ENCODE data around the gene MRPL22. TPM values are rescaled to one million over a fixed set of nuclear protein-coding genes. Genes with fewer than 3 reads are reported as not detected.

MRPL22 gene
- total RNA-seq, 1 experiment from 2014 or later: 68.3 TPM

GRCh38 chr5:154945695-154946301, 4.9 kb downstream of the MRPL22 start:
- RAD21 ChIA-PET (ENCODE audit: low non-redundant PET in 1 of 2, low total read pairs in 2 of 2, uncharacterized antibody in 2 of 2, unreplicated experiment in 2 of 2): no interaction called here
- no TSS peak for BruUV-seq (replicated peaks)
- Histone ChIP-seq H3K36me3 (ENCODE audit: control insufficient read depth in 1 of 2, insufficient read depth in 2 of 2, low read length in 2 of 2) (no peaks in the 10 kb centered on the region; a peak in 1 of 4 replicates), H4K20me1 (ENCODE audit: insufficient read depth) (no peaks in the 10 kb centered on the region), H3K79me2 (ENCODE audit: insufficient read depth, low read length) (peaks cover 94% of the 10 kb centered on the region), H3K4me2 (ENCODE audit: low read length) (no peak overlapping the region), H3K4me3 (replicated peaks in 1 of 2; ENCODE audit: low read depth in 1 of 2, low read length in 2 of 2) (no peak overlapping the region), H3K27me3 (ENCODE audit: insufficient read depth, low read length) (no peaks in the 10 kb centered on the region), H3K4me1 (ENCODE audit: control insufficient read depth in 1 of 2, insufficient read depth in 2 of 2, low read length in 2 of 2) (peaks cover under 1 to 4% of the 10 kb centered on the region in 2 experiments; a peak in 3 of 4 replicates), H3K9me2 (ENCODE audit: insufficient read depth) (no peaks in the 10 kb centered on the region), H3K9me3 (ENCODE audit: control insufficient read depth in 1 of 2, insufficient read depth in 1 of 2, low read depth in 1 of 2, low read length in 2 of 2) (no peaks in the 10 kb centered on the region), H2AFZ (ENCODE audit: low read depth, low read length, poor library complexity, severe bottlenecking) (no peak overlapping the region), H3K27ac (ENCODE audit: low read depth, low read length) (no peak overlapping the region), H3K9ac (ENCODE audit: low read length) (no peak overlapping the region)
- TF ChIP-seq RAD21 (IDR thresholded peaks at IDR 0.05; ENCODE audit: low read depth): 0 out of 2 replicates have a peak, but pooled peaks have one; percentile 39
- peak; percentile 43 to 62 (median 47); a peak in 4 of 6 replicates for TF ChIP-seq CTCF (IDR thresholded peaks at IDR 0.05 in 2 of 3, conservative IDR thresholded peaks at IDR 0.05 in 1 of 3; ENCODE audit: borderline replicate concordance in 1 of 3, insufficient read depth in 1 of 3, low read depth in 2 of 3, low read length in 2 of 3)
- no peak for TF ChIP-seq ZFX (IDR thresholded peaks at IDR 0.05)
- POLR2A ChIA-PET: no interaction called here
- CTCF ChIA-PET: interaction anchor here (1.8 to 2.0 kb wide), 2 partner anchors 59 to 82 kb away, joined by 8 read pairs; no protein-coding TSS in a partner anchor
- no peak for DNase-seq (ENCODE audit: low read depth, low spot score)
- intact Hi-C loops (cut with micrococcal nuclease): loop anchor here (1.0 to 2.0 kb wide), 2 partner anchors 59 to 83 kb away; no protein-coding TSS in a partner anchor
- ATAC-seq: no peak

GRCh38 chr5:154947778-154948177, 6.9 kb downstream of the MRPL22 start:
- Histone ChIP-seq H3K36me3 (ENCODE audit: control insufficient read depth in 1 of 2, insufficient read depth in 2 of 2, low read length in 2 of 2) (no peaks in the 10 kb centered on the region; a peak in 1 of 4 replicates), H3K27me3 (ENCODE audit: insufficient read depth, low read length) (no peaks in the 10 kb centered on the region), H3K4me2 (ENCODE audit: low read length) (no peak overlapping the region), H4K20me1 (ENCODE audit: insufficient read depth) (no peaks in the 10 kb centered on the region), H3K9me3 (ENCODE audit: control insufficient read depth in 1 of 2, insufficient read depth in 1 of 2, low read depth in 1 of 2, low read length in 2 of 2) (no peaks in the 10 kb centered on the region), H3K4me1 (ENCODE audit: control insufficient read depth in 1 of 2, insufficient read depth in 2 of 2, low read length in 2 of 2) (no peaks in the 10 kb centered on the region), H3K27ac (ENCODE audit: low read depth, low read length) (no peak overlapping the region), H2AFZ (ENCODE audit: low read depth, low read length, poor library complexity, severe bottlenecking) (no peak overlapping the region), H3K9me2 (ENCODE audit: insufficient read depth) (no peaks in the 10 kb centered on the region), H3K9ac (ENCODE audit: low read length) (no peak overlapping the region), H3K4me3 (replicated peaks in 1 of 2; ENCODE audit: low read depth in 1 of 2, low read length in 2 of 2) (no peak overlapping the region), H3K79me2 (ENCODE audit: insufficient read depth, low read length) (peaks cover 80% of the 10 kb centered on the region)
- CTCF ChIA-PET: no interaction called here
- no TSS peak for BruUV-seq (replicated peaks)
- POLR2A ChIA-PET: no interaction called here
- no peak for ATAC-seq
- no peak for DNase-seq (ENCODE audit: low read depth, low spot score)
- no peak for TF ChIP-seq MAX (IDR thresholded peaks at IDR 0.05)
- no peak for TF ChIP-seq SRF (IDR thresholded peaks at IDR 0.05; ENCODE audit: low read depth)
- no peak for TF ChIP-seq SIN3A (IDR thresholded peaks at IDR 0.05; ENCODE audit: low read depth)
- TF ChIP-seq SP1 (IDR thresholded peaks at IDR 0.05; ENCODE audit: low read depth): no peak
- no peak for TF ChIP-seq ATF3 (IDR thresholded peaks at IDR 0.05)
- no peak for TF ChIP-seq ZNF274 (IDR thresholded peaks at IDR 0.05; ENCODE audit: low read depth, low read length)
- intact Hi-C loops (cut with micrococcal nuclease): no loop called here
- RAD21 ChIA-PET (ENCODE audit: low non-redundant PET in 1 of 2, low total read pairs in 2 of 2, uncharacterized antibody in 2 of 2, unreplicated experiment in 2 of 2): no interaction called here
